Suprapubic skin (tissue), 4 donors: Measurements from ENCODE around the gene NIPAL4. TPM values are rescaled to one million over a fixed set of nuclear protein-coding genes. Genes with fewer than 3 reads are reported as not detected.

Source experiments
- DNase-seq, 2 donors: peaks; one replicate each; pipeline ENCODE4 v3.0.0-alpha.2; 2019; ENCODE audit warnings: low spot score in 2 of 2
- H3K27ac ChIP-seq: fragments of 200-600 bp; sonication (generic); one replicate; pipeline ENCODE4 v1.5.1; 2019
- H3K27me3 ChIP-seq: fragments of 200-600 bp; sonication (generic); one replicate; pipeline ENCODE4 v1.5.1; 2019
- H3K36me3 ChIP-seq: fragments of 200-600 bp; sonication (generic); one replicate; pipeline ENCODE4 v1.5.1; 2019
- H3K4me1 ChIP-seq: fragments of 200-600 bp; sonication (generic); one replicate; pipeline ENCODE4 v1.5.1; 2019
- H3K4me3 ChIP-seq: fragments of 200-600 bp; sonication (generic); one replicate; pipeline ENCODE4 v1.5.1; 2019; ENCODE audit warnings: mild to moderate bottlenecking
- H3K9me3 ChIP-seq: fragments of 200-600 bp; sonication (generic); one replicate; pipeline ENCODE4 v1.5.1; 2019
- CTCF ChIP-seq, 2 donors: fragments of 200-600 bp in 1 of 2; fragments of 450-650 bp in 1 of 2; sonication (generic) in 1 of 2; IDR thresholded peaks; one replicate each; pipeline ENCODE4 v1.5.1; 2016 to 2019; ENCODE audit warnings: antibody characterized with exemption in 2 of 2, mild to moderate bottlenecking in 1 of 2, moderate library complexity in 1 of 2
- EP300 ChIP-seq: sonication (generic); formaldehyde crosslinking; IDR thresholded peaks from one replicate; pipeline ENCODE4 v1.6.1; 2017; ENCODE audit warnings: antibody characterized with exemption
- POLR2A ChIP-seq, 2 donors: fragments of 450-650 bp; IDR thresholded peaks; one replicate each; pipeline ENCODE4 v1.6.1; 2017; ENCODE audit warnings: antibody characterized with exemption in 2 of 2, mild to moderate bottlenecking in 2 of 2, moderate library complexity in 2 of 2
- POLR2AphosphoS5 ChIP-seq, 3 donors: sonication (generic); formaldehyde crosslinking; IDR thresholded peaks; one replicate each; pipeline ENCODE4 v1.6.1; 2017; ENCODE audit warnings: antibody characterized with exemption in 3 of 3
- WGBS: methylation state at CpG from one replicate; pipeline ENCODE4 v1.1.5; 2018; 5-methylcytosine and 5-hydroxymethylcytosine counted together
- total RNA-seq, 4 donors: library from RNA; depleted of rRNA; stranded (reverse); fragments of >200 nt; gene quantifications; one replicate each; pipeline ENCODE4 v1.1.0, GENCODE V29; 2016

The NIPAL4 gene
- total RNA-seq, 4 donors from 2014 or later, result 45.8 to 111 (median 86.6) TPM

- no peaks in the 10 kb centered on the region for H3K36me3 ChIP-seq
These were observed 16.9 kb upstream of the NIPAL4 start for GRCh38 chr5:157443041-157443549.

GRCh38 chr5:157444224-157444623, 15.8 kb upstream of the NIPAL4 start:
- H3K4me3 ChIP-seq, result no peak overlapping the region
- H3K27me3 ChIP-seq, result no peaks in the 10 kb centered on the region
- H3K27ac ChIP-seq, result no peak overlapping the region
- no peaks in the 10 kb centered on the region for H3K36me3 ChIP-seq
- no peaks in the 10 kb centered on the region for H3K9me3 ChIP-seq
- WGBS, result 65% methylated on average over 4 of the region's 4 CpGs
- DNase-seq, result no peak
- H3K4me1 ChIP-seq, result peaks cover 33% of the 10 kb centered on the region
- no peak for TF ChIP-seq POLR2AphosphoS5 (IDR thresholded peaks at IDR 0.05)
- no peak for TF ChIP-seq EP300
- TF ChIP-seq POLR2A (IDR thresholded peaks at IDR 0.05), result no peak
- no peak for TF ChIP-seq CTCF (IDR thresholded peaks at IDR 0.05)

More at GRCh38 chr5:157443041-157443549, 16.9 kb upstream of the NIPAL4 start:
- no peak for DNase-seq
- Histone ChIP-seq H3K9me3 (no peaks in the 10 kb centered on the region), H3K27me3 (no peaks in the 10 kb centered on the region), H3K27ac (no peak overlapping the region), H3K4me3 (no peak overlapping the region), H3K4me1 (peaks cover 23% of the 10 kb centered on the region)
- 63% methylated on average over 7 of the region's 7 CpGs for WGBS
- TF ChIP-seq POLR2AphosphoS5 (IDR thresholded peaks at IDR 0.05) (no peak), EP300 (no peak), CTCF (IDR thresholded peaks at IDR 0.05) (no peak), POLR2A (IDR thresholded peaks at IDR 0.05) (no peak)

GRCh38 chr5:157445745-157446411, 14.1 kb upstream of the NIPAL4 start:
- Histone ChIP-seq H3K4me3 (no peak overlapping the region), H3K36me3 (no peaks in the 10 kb centered on the region), H3K27ac (no peak overlapping the region), H3K27me3 (no peaks in the 10 kb centered on the region), H3K4me1 (peaks cover 43% of the 10 kb centered on the region), H3K9me3 (no peaks in the 10 kb centered on the region)
- no peak for TF ChIP-seq CTCF (IDR thresholded peaks at IDR 0.05)
- TF ChIP-seq EP300, result no peak
- no peak for TF ChIP-seq POLR2AphosphoS5 (IDR thresholded peaks at IDR 0.05)
- TF ChIP-seq POLR2A (IDR thresholded peaks at IDR 0.05), result no peak
- WGBS, result 75% methylated on average over 5 of the region's 5 CpGs
- no peak for DNase-seq

GRCh38 chr5:157446412-157446935, 13.5 kb upstream of the NIPAL4 start:
- TF ChIP-seq POLR2AphosphoS5 (IDR thresholded peaks at IDR 0.05) (no peak), EP300 (no peak), CTCF (IDR thresholded peaks at IDR 0.05) (no peak), POLR2A (IDR thresholded peaks at IDR 0.05) (no peak)
- WGBS, result 64% methylated on average over 9 of the region's 9 CpGs
- no peak for DNase-seq
- H3K27me3 ChIP-seq, result no peaks in the 10 kb centered on the region
- H3K36me3 ChIP-seq, result no peaks in the 10 kb centered on the region
- H3K4me3 ChIP-seq, result no peak overlapping the region
- peak overlapping the region; percentile 80 for H3K27ac ChIP-seq
- H3K4me1 ChIP-seq, result peaks cover 43% of the 10 kb centered on the region
- no peaks in the 10 kb centered on the region for H3K9me3 ChIP-seq

GRCh38 chr5:157447201-157447637, 12.8 kb upstream of the NIPAL4 start:
- no peak for DNase-seq
- Histone ChIP-seq H3K27me3 (no peaks in the 10 kb centered on the region), H3K27ac (peak overlapping the region; percentile 80), H3K36me3 (no peaks in the 10 kb centered on the region), H3K4me3 (no peak overlapping the region), H3K9me3 (no peaks in the 10 kb centered on the region), H3K4me1 (peaks cover 43% of the 10 kb centered on the region)
- WGBS, result 45% methylated on average over 8 of the region's 13 CpGs
- TF ChIP-seq POLR2A (IDR thresholded peaks at IDR 0.05) (no peak), CTCF (IDR thresholded peaks at IDR 0.05) (no peak), POLR2AphosphoS5 (IDR thresholded peaks at IDR 0.05) (no peak), EP300 (no peak)
